GM15510 (cell line): ENCODE data around the gene LASP1.

Experiments used
- POLR2A ChIP-seq: IDR thresholded peaks from 3 replicates; pipeline ENCODE4 v1.6.1; 2011; ENCODE audit warnings: borderline replicate concordance; ENCODE audit not compliant: insufficient read length; ENCODE audit errors: extremely low read depth

The LASP1 gene

DNA sequence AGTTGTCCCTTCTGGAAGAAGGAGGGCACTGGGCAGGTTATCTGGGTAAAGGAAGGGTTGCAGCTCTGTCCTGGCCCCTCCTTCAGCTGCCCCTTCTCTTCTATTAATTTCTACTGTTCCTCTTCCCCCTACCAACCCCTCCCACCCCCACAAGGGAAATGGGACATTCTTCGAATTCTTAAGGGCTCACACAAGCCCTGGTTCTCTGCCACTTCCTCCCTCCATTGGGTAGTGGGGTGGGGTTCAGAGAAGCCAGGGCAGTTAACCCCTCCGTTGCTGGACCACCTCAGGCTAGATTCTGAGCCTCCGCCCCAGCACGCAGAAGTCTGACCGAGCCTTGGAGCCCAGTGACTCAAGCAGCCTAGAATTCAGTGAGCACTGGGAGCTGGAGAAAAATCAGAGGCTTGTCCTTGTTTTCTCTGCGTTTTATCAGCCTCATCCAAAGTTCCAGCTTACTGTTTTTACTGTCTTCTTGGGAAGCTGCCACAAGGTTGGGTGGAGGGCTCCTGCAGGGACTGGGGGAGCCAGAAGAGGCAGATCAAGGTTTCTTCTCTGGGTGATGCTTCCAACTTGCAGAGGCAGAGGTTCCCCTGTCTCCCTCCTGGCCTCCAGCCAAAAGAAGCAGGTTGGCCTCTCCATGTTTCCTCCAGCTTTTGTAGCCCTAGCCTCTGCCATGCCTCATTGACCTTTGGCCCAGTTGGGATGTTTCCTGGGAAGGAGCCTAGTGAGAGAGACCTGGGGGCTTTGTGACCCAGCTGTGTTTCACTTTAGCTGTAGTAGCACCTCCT, 10.2 kb downstream of the LASP1 start:
- no peak for TF ChIP-seq POLR2A

DNA sequence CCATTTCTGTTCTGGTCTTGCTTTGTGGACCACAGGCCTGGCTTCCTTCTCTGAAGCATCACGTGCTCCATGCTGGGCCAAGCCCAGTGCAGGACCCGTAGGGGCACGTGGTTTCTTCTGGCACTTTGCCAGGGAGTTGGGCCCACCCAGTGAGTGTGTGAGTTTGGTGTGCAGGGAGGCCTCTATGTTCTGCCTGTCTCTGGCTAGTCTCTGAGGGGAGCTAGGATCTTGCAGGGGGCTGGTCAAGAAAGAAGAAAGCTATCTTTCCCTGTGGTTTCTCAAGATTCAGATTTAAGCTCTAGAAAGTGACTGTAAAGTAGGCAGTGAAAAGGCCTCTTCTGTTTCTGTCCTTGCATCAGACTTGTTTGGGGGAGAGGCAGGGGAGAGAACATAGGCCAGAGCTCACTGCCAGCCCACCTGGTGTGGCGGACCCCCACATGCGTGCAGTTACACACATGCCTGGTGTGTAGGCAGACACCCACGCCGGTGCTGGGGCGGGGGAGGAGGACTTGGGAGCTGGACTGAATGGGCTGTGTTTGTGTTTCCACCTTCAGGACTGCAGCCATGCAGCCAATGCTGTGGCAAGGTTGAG, 11.8 kb downstream of the LASP1 start:
- TF ChIP-seq POLR2A = no peak

DNA sequence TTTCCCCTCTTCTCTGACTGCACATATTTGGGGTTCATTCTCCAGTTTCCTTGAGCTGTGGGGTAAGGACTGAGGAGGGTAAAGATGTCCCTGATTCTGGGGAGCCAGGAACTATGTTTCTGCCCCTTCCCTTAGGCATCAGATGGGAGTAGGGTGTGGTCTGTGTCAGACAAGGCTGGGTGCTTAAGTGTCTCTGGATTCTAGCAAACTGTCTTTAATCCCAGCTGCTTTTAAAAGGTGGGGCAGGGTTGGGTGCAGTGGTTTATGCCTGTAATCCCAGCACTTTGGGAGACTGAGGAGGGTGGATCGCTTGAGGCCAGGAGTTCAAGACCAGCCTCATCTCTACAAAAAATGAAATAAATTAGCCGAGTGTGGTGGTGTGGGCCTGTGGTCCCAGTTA, 13.0 kb downstream of the LASP1 start:
- TF ChIP-seq POLR2A = no peak

DNA sequence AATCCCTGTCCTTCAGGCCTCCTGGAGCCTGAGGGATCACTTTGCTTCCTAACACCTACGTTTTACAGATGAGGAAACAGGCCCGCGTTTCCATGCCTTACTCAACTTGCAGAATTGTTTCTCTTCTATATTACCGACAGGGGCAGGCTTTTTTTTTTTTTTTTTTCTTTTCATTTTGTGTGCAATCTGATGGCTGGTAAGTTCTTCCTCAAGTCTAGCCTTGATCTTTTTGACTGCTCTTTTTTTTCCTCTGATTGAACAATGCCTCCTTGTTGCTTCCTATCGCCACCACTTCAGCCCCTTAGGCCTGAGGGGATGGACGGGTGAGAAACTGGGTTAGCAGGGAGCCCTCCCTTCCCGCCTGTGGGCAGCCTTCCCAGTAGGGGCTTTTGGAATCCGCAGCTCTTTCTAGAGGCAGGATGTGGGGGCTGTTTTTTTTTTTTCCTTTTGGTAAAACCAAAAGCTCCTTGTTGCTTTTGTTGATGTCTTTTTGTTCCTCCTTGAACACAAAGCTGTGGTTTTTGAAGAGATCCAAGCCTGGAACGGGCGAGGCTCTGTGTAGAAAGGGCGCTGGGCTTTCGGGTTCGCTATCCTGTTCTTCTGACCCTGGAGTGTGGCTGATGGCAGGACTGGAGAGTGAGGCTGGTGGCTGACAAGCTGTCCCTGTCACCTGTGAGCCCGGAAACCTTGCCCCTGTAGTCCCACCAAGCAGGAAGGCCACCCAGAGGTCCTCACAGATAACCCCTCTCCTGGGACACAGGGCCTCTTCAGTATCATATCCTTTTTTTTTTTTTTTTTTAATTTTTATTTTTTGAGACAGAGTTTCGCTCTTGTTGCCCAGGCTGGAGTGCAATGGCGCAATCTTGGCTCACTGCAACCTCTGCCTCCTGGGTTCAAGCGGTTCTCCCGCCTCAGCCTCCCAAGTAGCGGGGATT, 14.0 kb downstream of the LASP1 start:
- no peak for TF ChIP-seq POLR2A

DNA sequence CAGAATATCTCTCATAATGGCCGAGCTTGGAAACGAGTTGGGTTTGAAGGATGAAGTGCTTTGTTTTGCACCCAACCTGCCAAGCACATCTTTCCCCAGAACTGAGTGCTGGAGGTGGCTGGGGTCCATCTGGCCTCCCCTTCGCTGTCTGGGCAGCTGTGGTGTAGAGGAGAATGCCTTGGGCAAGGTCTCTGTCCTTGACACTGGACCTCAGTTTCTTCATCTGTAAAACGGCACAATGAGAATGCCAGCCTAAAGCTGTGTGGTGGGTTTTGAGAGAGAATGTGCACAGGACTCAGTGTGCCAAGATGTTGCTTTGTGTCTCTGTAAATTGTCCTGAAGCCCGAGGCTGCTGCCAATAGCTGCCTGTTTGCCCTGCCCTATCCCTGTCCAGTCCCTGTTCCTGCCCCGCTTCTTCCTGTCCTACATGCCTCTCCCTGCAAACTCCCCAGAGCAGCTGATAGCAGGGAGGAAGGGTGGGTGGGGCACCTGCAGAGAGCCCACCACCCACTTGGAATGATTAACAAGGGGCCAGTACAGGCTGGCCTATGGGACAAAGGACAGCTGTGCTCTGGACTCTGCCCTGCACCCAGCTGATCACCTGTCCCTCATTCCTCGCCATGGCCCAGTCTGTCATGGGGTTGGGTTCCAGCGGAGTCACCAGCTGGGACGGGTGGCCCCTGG, 15.3 kb downstream of the LASP1 start:
- no peak for TF ChIP-seq POLR2A

DNA sequence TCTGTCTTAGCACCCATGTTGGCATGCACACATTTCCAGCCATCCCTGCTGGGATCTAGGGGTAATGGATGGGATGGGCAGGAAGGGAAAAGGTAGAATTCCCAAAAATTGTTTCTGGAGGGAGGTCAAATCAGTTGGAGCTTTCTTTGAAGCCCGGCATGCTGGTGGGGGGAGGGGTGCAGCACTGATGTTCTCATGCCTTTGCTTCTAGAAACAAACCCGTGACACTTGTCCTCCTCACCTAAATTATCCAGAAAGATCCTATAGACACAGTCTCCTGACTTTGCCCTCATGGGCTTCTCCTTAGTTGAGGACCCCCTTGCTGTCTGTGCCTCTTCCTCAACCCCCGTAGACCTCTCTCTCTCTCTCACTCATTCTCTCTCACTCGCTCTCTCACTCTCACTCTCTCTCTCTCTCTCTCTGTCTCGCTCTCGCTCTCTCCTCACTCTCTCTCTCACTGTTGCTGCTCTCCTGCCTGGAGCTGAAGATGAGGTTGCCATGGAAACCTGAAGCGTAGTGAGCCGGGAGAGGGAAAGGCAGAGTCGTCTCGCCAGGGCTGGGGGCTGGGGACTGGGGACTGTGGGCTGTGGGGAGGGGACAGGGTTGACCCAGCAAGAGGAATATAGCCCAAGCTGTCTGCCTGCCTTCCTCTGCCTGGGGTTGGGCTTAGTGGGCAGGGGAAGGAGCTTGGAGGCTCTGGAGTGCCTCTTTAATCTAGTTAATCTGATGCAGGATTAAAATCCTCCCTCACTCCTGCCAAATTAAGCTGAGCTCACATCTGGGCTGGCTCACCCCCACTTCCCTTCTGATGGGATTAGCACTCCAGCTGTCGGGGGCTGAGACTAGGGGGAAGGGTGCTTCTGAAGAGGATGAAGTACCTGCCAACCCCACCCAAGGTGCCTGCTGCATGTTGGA, 16.1 kb downstream of the LASP1 start:
- TF ChIP-seq POLR2A = no peak

DNA sequence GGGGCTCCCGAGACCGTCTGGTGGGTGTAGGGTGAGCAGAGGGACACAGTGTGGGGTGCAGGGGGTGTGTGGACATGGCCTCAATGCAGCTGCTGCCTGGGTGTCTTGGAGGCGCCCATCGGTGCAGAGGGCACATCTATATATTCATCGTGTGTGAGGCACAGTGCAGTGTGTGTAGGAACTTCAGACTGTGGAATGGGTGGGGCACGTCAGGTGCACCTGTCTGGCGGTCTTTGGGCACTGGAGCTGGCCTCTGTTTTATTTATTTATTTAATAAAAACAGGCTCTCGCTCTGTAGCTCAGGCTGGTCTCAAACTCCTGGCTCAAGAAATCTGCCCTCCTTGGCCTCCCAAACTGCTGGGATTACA, 16.8 kb downstream of the LASP1 start:
- no peak for TF ChIP-seq POLR2A

DNA sequence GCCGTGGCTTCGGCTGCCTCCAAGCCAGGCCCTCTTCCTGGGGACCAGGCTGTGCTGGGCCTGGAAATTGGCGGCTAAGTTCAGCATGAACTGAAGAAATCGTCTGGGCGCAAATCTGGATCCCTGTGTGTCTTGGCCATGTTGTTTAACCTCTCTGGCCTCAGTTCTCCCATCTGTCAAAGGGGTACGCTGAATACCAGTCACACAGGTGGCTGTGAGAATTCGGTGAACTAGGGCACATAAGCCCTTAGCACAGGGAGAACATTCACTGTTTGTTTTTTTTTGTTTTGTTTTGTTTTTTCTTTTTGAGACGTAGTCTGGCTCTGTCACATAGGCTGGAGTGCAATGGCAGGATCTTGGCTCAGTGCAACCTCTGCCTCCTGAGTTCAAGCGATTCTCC, 19.0 kb downstream of the LASP1 start:
- TF ChIP-seq POLR2A = no peak

DNA sequence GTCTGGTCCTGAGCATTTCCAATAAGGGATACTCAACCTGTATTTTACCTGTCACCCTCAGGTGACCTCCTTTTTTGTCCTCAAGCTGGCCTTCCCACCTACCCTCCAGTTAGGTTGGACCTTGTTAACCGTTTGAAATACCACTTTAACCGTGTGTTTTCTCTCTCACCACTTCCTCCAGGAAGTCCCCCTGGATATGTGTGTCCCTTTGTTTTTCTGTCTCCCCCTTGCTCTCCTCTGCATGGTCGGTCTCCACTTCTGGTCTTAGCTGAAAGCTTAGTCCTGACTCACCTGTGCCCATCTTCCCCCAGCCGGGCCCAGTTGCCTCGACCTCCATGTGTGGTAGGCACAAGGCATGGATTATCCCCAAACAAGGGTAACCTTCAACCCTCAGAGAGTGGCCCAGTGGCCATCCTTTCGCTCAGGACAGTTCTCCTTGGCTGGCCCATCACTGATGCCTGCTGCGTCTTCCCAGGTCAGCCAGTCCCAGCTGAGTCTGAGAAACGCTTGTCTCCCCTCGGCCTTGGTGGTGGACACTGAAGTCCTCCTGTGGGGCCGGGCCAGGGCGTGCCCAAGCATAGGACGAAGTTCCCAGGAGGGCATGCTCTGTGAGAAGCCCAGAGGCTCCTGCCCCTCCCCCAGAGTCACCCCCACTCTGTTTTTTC, 20.0 kb downstream of the LASP1 start:
- no peak for TF ChIP-seq POLR2A

DNA sequence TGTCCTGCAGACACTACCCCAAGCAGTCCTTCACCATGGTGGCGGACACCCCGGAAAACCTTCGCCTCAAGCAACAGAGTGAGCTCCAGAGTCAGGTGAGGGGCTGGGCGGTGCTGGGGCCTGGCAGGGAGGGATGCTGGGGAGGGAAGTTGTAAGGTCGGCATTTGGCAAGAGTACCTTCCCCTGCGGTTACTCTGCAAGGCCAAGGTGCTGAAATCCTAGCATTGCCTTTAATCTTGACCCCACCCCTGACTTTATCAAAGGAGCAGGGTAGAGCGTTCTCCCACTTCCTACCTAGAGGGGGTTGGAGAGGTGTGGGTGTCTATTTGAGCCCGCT, 20.5 kb downstream of the LASP1 start:
- no peak for TF ChIP-seq POLR2A

DNA sequence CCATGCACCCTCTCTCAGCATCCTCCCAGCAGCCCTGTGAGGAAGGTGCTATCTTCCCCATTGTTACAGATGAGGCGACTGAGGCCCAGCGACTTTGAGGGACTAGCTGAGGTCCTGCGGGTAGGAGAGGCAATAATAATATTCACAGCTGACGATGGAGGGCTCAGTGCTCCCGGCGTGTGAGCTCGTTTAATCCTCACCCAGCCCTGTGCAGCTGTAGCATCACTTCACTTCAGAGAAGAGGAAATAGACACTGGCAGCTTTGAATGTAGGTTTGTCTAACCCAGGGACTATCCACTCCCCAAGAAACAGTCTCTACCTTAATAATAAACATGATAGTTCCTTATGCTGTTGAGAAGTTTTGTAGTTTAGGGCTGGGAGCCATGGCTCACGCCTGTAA, 21.6 kb downstream of the LASP1 start:
- TF ChIP-seq POLR2A = no peak

DNA sequence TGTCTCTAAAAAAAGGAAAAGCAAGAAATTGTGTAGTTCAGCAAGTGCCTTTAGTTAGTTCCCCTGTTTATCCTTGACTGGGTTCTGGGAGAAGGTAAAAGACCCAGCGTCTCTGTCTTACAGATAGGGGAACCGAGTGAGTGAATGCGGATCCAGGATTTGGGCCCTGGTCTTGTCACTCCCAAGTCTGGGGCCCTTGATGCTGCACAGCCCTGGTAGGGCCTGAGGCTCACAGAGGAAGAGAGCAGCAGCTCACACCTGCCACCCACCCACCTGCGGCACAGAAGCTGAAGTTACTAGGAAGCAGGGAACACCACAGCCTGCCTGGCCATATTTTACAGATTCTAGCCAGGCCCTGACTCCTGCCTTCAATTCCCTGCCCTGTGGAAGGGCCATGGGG, 22.2 kb downstream of the LASP1 start:
- TF ChIP-seq POLR2A = no peak

DNA sequence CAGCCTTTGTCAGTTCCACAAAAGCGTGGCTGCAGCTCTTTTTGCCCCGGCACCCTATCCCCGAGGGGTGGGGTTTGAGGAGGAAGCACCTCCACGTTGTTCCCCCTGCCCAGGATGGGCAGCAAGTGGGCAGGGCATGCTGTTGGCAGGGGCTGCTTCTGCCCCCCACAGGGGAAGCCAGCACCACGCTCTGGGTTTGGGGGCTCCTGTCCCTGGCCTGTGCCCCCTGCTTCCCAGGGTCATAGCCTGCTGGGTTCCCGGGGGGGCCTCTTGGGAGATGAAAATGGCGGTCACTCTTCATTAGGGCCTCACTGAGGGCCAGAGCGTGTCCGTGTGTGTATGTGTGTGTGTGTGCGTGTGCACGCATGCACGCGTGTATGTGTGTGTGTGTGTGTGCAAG, 22.8 kb downstream of the LASP1 start:
- no peak for TF ChIP-seq POLR2A
